ENCODE data around the gene KIF26A.

KIF26A gene

DNA sequence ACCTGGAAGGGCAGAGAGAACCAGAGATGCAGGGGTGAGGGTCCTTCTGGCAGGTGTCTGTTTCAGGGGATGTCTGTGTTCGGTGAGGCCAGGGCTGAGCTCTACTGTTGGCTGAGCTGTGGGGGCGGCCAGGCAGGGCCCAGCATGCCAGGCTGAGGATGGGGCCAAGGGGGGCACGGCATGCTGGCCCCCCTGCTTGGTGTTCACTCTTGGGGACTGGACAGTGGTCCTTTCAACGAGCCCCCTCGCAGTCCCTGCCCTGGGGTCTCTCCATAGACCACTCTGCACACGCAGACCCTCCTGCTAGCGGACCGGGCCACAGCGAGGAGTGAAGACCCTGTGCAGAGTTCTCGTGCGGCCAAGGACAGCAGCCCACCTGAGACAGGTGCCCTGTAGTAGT lies 56.3 kb downstream of the KIF26A start:
- Mint-ChIP-seq H3K27ac (no peak overlapping the region), H3K4me3 (no peak overlapping the region), H3K36me3 (ENCODE audit: insufficient read depth) (no peaks in the 10 kb centered on the region), H3K4me1 (ENCODE audit: low read depth in 2 of 2) (peaks cover 0 to 2% of the 10 kb centered on the region in 2 donors), H3K9me3 (no peaks in the 10 kb centered on the region), H3K27me3 (peaks cover 5 to 15% of the 10 kb centered on the region in 2 donors)
- no peak for ATAC-seq (replicated peaks)
- no peak for DNase-seq

DNA sequence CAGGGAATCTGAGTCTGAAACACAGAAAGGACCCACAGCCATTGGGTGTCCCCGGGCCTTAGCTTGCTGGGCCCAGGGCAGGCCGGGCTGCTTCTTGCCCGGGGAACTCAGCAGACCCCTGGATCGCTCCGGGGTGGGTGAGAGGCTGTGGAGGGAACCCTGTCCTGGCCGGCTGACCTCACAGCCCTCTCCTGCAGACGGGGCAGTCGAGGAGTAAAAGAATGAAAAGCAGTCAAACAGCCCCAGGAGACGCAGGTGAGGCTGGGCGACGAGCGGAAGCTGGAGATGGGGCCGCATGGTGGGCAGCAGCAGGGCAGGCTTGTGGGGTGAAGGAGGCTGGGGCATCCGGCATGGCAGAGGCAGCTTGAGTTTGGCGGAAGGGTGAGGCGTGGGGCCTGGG lies 57.0 kb downstream of the KIF26A start:
- ATAC-seq (replicated peaks) = no peak
- H3K4me1 Mint-ChIP-seq (ENCODE audit: low read depth in 2 of 2) = peaks cover 0 to 2% of the 10 kb centered on the region in 2 donors
- no peaks in the 10 kb centered on the region for H3K36me3 Mint-ChIP-seq (ENCODE audit: insufficient read depth)
- no peaks in the 10 kb centered on the region for H3K9me3 Mint-ChIP-seq
- no peak overlapping the region for H3K4me3 Mint-ChIP-seq
- H3K27me3 Mint-ChIP-seq = peaks cover 5 to 15% of the 10 kb centered on the region in 2 donors
- H3K27ac Mint-ChIP-seq = no peak overlapping the region
- no peak for DNase-seq

DNA sequence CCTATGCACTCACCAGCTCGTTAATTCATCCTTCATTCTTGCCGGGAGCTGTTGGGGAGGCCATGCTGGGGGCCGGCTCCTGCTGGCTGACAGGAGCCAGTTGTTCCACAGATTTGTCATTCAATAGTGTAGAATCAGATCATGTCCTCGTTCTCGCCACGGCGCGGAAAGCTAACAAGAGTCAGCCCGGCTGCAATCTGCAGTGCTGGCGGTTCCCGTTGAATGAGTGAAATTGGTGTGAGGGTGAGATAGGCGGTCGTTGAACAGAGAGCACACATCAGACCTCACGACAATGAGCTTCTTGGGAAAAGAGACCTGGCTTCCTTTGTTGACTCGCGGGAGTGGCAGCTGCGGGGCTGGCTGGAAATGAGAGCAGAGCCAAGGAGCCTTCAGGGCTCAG lies 57.5 kb downstream of the KIF26A start:
- H3K27ac Mint-ChIP-seq = no peak overlapping the region
- ATAC-seq (replicated peaks) = no peak

DNA sequence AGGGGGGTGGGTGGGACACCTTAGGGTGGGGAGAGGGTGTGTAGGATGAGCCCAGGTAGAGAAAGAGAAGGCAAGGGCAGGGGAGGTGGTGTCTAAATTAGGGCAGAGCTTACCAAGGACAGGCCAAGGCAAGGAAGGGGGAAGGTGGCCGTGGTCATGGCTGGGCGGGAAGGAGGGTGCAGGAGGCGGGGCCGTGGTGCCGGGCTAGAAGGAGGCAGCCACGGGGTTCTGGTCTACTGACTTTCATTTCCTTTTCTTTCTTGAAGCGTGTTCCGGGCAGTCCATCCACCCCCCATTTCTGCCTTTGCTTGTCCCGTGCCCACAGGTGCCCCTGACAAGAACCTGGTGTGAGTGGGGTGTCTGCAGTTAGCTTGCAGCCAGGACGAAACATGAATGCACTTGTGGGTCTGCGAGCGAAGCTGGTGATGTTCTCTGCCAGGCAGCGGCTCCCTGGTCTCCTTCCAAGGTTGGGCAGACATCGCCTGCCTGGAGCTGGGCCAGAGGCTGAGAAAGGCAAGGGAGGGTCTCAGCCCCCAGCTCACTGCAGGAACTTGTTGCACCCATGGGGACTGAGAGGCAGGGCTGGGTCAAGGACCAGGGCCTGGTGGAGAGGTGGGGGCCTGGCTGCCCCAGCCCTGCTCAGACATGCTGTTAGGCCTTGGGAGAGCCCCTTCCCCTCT lies 58.2 kb downstream of the KIF26A start:
- no peak for DNase-seq
- H3K36me3 Mint-ChIP-seq (ENCODE audit: insufficient read depth) = no peaks in the 10 kb centered on the region
- no peaks in the 10 kb centered on the region for H3K9me3 Mint-ChIP-seq

More for the DNA sequence above, 57.5 kb downstream of the KIF26A start:
- Mint-ChIP-seq H3K27me3 (peaks cover 5 to 15% of the 10 kb centered on the region in 2 donors), H3K4me1 (ENCODE audit: low read depth in 2 of 2) (peaks cover 0 to 2% of the 10 kb centered on the region in 2 donors), H3K4me3 (no peak overlapping the region), H3K9me3 (no peaks in the 10 kb centered on the region), H3K36me3 (ENCODE audit: insufficient read depth) (no peaks in the 10 kb centered on the region)
- no peak for DNase-seq

DNA sequence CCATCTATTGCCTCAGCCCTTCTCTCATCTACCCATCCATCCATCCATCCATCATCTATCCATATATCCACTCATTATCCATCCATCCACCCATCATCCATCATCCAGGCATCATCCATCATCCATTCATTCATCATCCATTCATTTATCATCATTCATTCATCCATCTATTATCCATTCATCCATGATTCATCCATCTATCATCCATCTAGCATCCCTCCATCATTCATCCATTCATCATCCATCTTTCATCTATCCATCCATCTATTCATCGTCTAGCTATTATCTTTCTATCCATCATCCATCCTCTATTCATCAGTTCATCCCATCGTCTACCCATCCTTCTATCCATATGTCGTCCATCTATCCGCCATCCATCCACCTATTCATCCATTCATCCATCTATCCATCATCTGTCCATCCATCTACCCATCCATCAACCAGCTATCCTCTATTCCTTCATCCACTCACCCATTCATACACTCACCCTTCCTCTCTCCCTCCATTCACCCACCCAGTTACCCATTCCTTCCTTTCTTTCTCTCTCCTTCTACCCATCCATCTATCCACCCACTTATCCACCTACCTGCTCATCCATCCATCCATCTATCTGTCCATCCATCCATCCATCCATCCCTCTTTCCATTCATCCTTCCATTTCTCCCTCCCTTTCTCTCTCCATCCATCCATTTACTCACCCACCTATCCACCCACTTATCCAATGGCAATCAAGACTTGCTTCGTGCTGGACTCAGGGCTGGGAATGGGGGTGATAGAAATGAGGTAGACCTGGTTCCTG lies 59.3 kb downstream of the KIF26A start:
- DNase-seq (no peak), ATAC-seq (replicated peaks) (no peak)
- H3K4me1 Mint-ChIP-seq (ENCODE audit: low read depth in 2 of 2) = peaks cover 0 to 2% of the 10 kb centered on the region in 2 donors
- H3K4me3 Mint-ChIP-seq = no peak overlapping the region
- H3K9me3 Mint-ChIP-seq = no peaks in the 10 kb centered on the region
- no peak overlapping the region for H3K27ac Mint-ChIP-seq
- peaks cover 5 to 7% of the 10 kb centered on the region in 2 donors for H3K27me3 Mint-ChIP-seq
- no peaks in the 10 kb centered on the region for H3K36me3 Mint-ChIP-seq (ENCODE audit: insufficient read depth)

More for the DNA sequence above, 58.2 kb downstream of the KIF26A start:
- H3K27ac Mint-ChIP-seq = no peak overlapping the region
- ATAC-seq (replicated peaks) = no peak
- H3K4me1 Mint-ChIP-seq (ENCODE audit: low read depth in 2 of 2) = peaks cover 0 to 2% of the 10 kb centered on the region in 2 donors
- no peak overlapping the region for H3K4me3 Mint-ChIP-seq
- peaks cover 5 to 11% of the 10 kb centered on the region in 2 donors for H3K27me3 Mint-ChIP-seq

DNA sequence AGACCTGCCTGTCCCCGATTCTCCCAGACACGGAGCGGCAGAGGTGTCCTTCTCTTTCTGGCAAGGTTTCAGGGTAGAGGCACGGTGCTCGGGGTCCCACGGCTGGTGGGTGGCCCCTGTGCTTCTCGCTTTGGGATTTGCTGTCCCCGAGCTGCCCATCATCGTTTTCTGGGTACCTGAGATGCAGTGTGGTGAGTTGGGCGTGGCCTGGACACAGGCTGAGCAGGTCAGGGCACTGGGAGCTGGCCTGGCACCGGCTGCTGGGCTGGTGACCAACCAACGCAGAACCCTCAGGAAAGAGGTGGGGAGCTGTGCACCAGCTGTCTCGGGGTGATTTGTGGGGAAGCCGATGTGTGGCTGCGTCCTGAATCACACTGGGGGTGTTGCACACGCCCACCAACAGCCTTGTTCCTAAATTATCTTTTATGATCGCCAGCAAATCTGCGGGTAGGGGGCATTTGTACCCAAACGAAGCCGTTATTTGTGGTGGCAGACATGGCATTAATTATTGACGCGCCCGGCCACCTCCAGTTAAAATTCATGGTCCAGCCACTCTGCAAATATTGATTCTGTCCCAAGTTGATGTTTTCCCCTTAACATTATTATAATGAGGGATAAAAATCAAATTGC lies 61.0 kb downstream of the KIF26A start:
- H3K27ac Mint-ChIP-seq = no peak overlapping the region
- H3K9me3 Mint-ChIP-seq = no peaks in the 10 kb centered on the region
- DNase-seq (no peak), ATAC-seq (replicated peaks) (no peak)
- no peak overlapping the region for H3K4me3 Mint-ChIP-seq
- H3K4me1 Mint-ChIP-seq (ENCODE audit: low read depth in 2 of 2) = peaks cover 0 to 2% of the 10 kb centered on the region in 2 donors
- H3K36me3 Mint-ChIP-seq (ENCODE audit: insufficient read depth) = no peaks in the 10 kb centered on the region
- H3K27me3 Mint-ChIP-seq = peaks cover 2 to 3% of the 10 kb centered on the region in 2 donors

DNA sequence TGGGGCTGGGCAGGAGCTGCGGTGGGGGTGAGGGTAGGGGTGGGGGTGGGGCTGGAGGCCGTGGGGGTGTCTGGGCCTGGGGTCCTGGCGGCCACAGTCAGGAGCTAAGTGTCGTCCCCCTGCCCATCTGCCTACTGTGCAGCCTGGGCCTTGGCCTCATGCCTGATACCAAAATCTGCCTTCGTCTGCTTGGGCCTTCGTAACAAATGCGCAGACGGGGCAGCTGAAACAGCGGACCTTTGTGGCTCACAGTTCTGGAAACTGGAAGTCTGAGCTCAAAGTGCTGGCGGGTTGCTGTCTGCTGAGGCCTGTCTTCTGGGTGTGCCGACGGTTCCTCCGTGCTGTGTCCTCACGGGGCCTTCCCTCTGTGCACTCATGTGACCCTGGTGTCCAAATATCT lies 61.7 kb downstream of the KIF26A start:
- no peak for DNase-seq
- ATAC-seq (replicated peaks) = no peak
- H3K9me3 Mint-ChIP-seq = no peaks in the 10 kb centered on the region
- H3K4me3 Mint-ChIP-seq = no peak overlapping the region
- H3K27ac Mint-ChIP-seq = no peak overlapping the region
- peaks cover 0 to 2% of the 10 kb centered on the region in 2 donors for H3K4me1 Mint-ChIP-seq (ENCODE audit: low read depth in 2 of 2)
- H3K27me3 Mint-ChIP-seq = no peaks in the 10 kb centered on the region
- H3K36me3 Mint-ChIP-seq (ENCODE audit: insufficient read depth) = no peaks in the 10 kb centered on the region

DNA sequence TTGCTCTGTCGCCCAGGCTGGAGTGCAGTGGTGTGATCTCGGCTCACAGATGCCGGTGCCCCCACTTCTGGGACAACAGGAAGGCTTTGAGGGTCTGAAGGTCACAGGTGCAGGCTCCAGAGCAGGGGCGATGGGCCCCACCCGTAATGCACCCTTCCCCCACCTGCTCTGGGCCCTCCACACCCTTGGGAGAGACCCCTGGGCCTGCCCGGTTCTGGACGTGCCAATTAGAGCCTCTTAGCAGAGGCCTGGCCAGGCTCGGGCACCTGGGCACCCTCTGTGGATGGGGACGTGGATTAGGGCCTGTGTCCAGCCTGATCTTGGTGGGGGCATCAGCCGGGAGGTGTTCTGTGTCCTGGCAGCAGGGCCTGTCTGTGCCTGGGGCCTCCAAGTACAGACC lies 62.2 kb downstream of the KIF26A start:
- Mint-ChIP-seq H3K27ac (no peak overlapping the region), H3K4me3 (no peak overlapping the region), H3K36me3 (ENCODE audit: insufficient read depth) (no peaks in the 10 kb centered on the region), H3K9me3 (no peaks in the 10 kb centered on the region), H3K27me3 (no peaks in the 10 kb centered on the region), H3K4me1 (ENCODE audit: low read depth in 2 of 2) (peaks cover 0 to 2% of the 10 kb centered on the region in 2 donors)
- DNase-seq (no peak), ATAC-seq (replicated peaks) (no peak)

DNA sequence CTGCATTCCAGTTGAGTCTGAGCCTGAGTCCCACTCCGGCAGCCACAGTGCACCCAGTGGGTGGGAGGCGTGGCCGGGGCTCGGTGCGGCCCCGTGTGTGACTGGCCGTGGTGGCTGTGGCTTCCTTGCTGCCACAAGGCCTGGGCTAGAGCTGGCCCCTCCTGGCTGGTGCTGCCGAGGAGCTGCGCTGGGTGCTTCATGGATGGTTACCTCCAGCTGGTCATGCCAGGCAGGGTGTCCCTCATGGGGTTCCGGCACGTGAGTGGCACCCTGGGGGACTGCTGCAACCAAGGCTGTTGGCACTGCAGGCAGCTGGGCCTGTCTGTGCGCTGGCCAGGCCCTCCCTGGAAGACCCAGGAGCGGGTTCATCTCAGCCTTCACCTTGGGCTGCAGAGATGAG lies 62.7 kb downstream of the KIF26A start:
- Mint-ChIP-seq H3K9me3 (no peaks in the 10 kb centered on the region), H3K36me3 (ENCODE audit: insufficient read depth) (no peaks in the 10 kb centered on the region), H3K4me1 (ENCODE audit: low read depth in 2 of 2) (peaks cover 0 to 2% of the 10 kb centered on the region in 2 donors), H3K4me3 (no peak overlapping the region), H3K27me3 (no peaks in the 10 kb centered on the region), H3K27ac (no peak overlapping the region)
- no peak for ATAC-seq (replicated peaks)
- DNase-seq = no peak

DNA sequence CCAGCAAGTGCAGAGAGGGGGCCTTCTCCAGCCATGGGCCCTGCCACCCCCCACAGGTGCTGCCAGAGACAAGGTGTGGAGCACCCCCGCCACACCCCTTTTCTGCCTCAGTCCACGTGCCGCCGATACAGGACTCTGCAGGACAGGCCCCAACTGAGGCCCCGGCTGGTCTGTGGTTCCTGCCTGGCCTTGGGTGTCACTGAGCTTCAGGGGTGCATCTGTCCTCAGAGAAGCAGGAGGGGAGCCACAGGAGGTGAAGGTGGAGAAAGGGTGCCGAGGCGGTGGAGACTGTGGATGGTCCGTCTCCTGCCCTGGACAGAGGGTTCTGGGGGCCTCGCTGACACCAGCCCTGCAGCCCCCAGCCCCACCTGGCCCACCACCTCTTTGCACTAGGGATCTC lies 63.1 kb downstream of the KIF26A start:
- no peaks in the 10 kb centered on the region for H3K9me3 Mint-ChIP-seq
- H3K4me3 Mint-ChIP-seq = no peak overlapping the region
- no peak overlapping the region for H3K27ac Mint-ChIP-seq
- H3K4me1 Mint-ChIP-seq (ENCODE audit: low read depth in 2 of 2) = peaks cover 0 to 2% of the 10 kb centered on the region in 2 donors
- H3K36me3 Mint-ChIP-seq (ENCODE audit: insufficient read depth) = no peaks in the 10 kb centered on the region
- no peak for ATAC-seq (replicated peaks)
- H3K27me3 Mint-ChIP-seq = peaks cover 0 to 3% of the 10 kb centered on the region in 2 donors
- DNase-seq = no peak

DNA sequence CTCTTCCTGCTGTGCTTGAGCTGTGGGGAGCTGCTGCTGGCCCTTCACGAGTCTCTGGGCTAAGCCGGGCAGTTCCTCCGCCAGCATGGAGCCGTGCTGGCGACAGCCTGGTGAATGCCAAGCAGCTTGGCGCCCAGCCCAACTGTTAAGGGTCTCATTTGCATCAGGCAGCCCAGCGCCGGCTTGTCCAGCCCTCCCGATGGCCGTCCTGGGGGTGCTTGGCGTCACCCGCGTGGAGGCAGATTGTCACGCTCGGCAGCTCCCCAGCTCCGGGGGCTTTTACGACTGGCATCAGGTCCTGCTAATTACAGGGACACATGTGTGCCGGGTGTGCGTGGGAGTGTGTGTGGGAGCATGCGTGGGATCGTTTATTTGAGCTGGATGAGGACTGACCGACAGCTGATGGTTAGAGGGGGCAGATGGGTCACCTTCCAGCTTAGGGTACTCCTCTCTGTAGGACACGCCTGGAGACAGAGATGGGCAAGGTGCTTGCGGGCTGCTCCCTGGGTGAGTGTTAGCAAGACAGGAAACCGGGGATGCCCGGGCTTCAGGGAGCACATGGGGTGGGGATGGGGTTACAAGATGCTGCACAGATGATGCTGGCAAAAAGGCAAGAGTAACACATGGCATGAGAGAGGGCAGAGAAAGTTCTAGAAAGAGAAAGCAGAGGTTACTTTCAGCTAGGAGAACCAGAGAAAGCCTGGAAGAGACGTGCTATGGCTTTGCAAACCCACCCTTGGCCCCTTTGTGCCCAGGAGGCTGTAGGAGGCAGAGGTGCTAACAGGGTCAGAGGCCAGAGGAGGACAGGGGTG lies 64.1 kb downstream of the KIF26A start:
- no peaks in the 10 kb centered on the region for H3K9me3 Mint-ChIP-seq
- no peak overlapping the region for H3K27ac Mint-ChIP-seq
- H3K4me1 Mint-ChIP-seq (ENCODE audit: low read depth in 2 of 2) = peaks cover 0 to 2% of the 10 kb centered on the region in 2 donors
- no peaks in the 10 kb centered on the region for H3K36me3 Mint-ChIP-seq (ENCODE audit: insufficient read depth)
- DNase-seq = no peak
- H3K27me3 Mint-ChIP-seq = peaks cover 0 to 8% of the 10 kb centered on the region in 2 donors
- no peak overlapping the region for H3K4me3 Mint-ChIP-seq
- ATAC-seq (replicated peaks) = no peak

DNA sequence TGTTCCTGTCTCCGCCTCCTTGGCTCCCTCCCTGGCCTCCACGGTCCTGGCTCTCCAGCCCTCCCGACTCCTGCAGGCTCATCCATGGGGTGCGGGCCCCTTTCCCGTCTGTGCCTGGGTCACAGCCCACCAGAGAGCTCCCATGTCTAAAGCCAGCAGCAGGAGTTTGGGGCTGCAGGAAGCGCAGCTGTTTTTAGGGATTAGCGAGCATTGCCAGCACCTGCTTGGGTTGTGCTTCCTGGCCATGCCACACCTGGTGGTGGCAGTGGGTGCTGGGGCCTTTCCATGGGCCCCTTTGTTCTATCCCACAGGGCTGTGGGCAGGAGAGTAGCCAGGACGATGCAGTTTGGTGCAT lies 64.7 kb downstream of the KIF26A start:
- Mint-ChIP-seq H3K27ac (no peak overlapping the region), H3K4me3 (no peak overlapping the region), H3K36me3 (ENCODE audit: insufficient read depth) (no peaks in the 10 kb centered on the region), H3K9me3 (no peaks in the 10 kb centered on the region), H3K4me1 (ENCODE audit: low read depth in 2 of 2) (peaks cover 0 to 2% of the 10 kb centered on the region in 2 donors), H3K27me3 (peaks cover 0 to 8% of the 10 kb centered on the region in 2 donors)
- ATAC-seq (replicated peaks) (no peak), DNase-seq (no peak)

DNA sequence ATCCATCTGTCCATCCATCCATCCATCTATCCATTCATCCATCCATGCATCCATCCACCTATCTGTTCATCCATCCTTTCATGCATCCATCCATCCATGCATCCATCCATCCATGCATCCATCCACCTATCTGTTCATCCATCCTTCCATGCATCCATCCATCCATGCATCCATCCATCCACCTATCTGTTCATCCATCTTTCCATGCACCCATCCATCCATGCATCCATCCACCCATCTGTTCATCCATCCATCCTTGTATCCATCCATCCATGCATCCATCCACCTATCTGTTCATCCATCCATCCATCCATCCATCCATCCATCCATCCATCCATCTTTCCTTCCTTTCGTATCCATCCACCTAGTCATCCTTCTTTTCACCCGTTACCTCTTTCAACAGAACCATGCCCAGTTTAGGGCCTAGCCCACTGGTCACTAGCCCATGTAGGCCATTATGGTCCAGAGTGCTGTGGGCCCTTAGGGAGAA lies 66.3 kb downstream of the KIF26A start:
- Mint-ChIP-seq H3K9me3 (no peaks in the 10 kb centered on the region), H3K36me3 (ENCODE audit: insufficient read depth) (no peaks in the 10 kb centered on the region), H3K4me3 (no peak overlapping the region), H3K27me3 (peaks cover 0 to 8% of the 10 kb centered on the region in 2 donors), H3K27ac (no peak overlapping the region), H3K4me1 (ENCODE audit: low read depth in 2 of 2) (peaks cover 0 to 2% of the 10 kb centered on the region in 2 donors)
- ATAC-seq (replicated peaks) = no peak
- no peak for DNase-seq

Measured in effector memory CD8-positive, alpha-beta T cell (primary cell).